Fibroblast of upper back skin (primary cell): ENCODE measurements around the gene STXBP1.

Source experiments
- DNase-seq: peaks from one replicate; pipeline ENCODE4 v3.0.0-alpha.2; 2013

Gene STXBP1

GRCh38 chr9:127739614-127740330 lies 127.7 kb downstream of the STXBP1 start:
- no peak for DNase-seq

- peak; percentile 33 for DNase-seq
These were observed 129.9 kb downstream of the STXBP1 start for GRCh38 chr9:127741831-127742434.
